ENCODE data around the gene LRBA.

GRCh38 chr4:150896497-150896896 is 118.6 kb downstream of the LRBA start:
- TF ChIP-seq CTCF (IDR thresholded peaks at IDR 0.05) (no peak), POLR2AphosphoS5 (IDR thresholded peaks at IDR 0.05) (no peak)

Data from stomach (tissue), 4 donors.